Measurements from ENCODE around the gene LRMDA. TPM values are rescaled to one million over a fixed set of nuclear protein-coding genes. Genes with fewer than 3 reads are reported as not detected.

The LRMDA gene
- total RNA-seq, 1 donor from 2014 or later, result 0.19 TPM

- Mint-ChIP-seq H3K27me3 (ENCODE audit: unreplicated experiment) (peaks cover 36% of the 10 kb centered on the region), H3K4me3 (ENCODE audit: unreplicated experiment) (no peak overlapping the region), H3K4me1 (ENCODE audit: unreplicated experiment) (no peaks in the 10 kb centered on the region), H3K27ac (ENCODE audit: unreplicated experiment) (no peak overlapping the region), H3K9me3 (ENCODE audit: unreplicated experiment) (peaks cover 32% of the 10 kb centered on the region), H3K36me3 (ENCODE audit: unreplicated experiment) (no peaks in the 10 kb centered on the region)
- DNase-seq (ENCODE audit: extremely low spot score, unreplicated experiment), result no peak
- TF ChIP-seq, protein P1, sequence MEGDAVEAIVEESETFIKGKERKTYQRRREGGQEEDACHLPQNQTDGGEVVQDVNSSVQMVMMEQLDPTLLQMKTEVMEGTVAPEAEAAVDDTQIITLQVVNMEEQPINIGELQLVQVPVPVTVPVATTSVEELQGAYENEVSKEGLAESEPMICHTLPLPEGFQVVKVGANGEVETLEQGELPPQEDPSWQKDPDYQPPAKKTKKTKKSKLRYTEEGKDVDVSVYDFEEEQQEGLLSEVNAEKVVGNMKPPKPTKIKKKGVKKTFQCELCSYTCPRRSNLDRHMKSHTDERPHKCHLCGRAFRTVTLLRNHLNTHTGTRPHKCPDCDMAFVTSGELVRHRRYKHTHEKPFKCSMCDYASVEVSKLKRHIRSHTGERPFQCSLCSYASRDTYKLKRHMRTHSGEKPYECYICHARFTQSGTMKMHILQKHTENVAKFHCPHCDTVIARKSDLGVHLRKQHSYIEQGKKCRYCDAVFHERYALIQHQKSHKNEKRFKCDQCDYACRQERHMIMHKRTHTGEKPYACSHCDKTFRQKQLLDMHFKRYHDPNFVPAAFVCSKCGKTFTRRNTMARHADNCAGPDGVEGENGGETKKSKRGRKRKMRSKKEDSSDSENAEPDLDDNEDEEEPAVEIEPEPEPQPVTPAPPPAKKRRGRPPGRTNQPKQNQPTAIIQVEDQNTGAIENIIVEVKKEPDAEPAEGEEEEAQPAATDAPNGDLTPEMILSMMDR (IDR thresholded peaks at IDR 0.05), result no peak
These were observed 15.1 kb downstream of the LRMDA start for GRCh38 chr10:75446508-75446907.

- H3K27ac Mint-ChIP-seq (ENCODE audit: unreplicated experiment), result no peak overlapping the region
- TF ChIP-seq, protein P1 (IDR thresholded peaks at IDR 0.05), result no peak
- no peak for DNase-seq (ENCODE audit: extremely low spot score, unreplicated experiment)
- peaks cover 43% of the 10 kb centered on the region for H3K27me3 Mint-ChIP-seq (ENCODE audit: unreplicated experiment)
- H3K36me3 Mint-ChIP-seq (ENCODE audit: unreplicated experiment), result no peaks in the 10 kb centered on the region
- no peak overlapping the region for H3K4me3 Mint-ChIP-seq (ENCODE audit: unreplicated experiment)
- peaks cover 19% of the 10 kb centered on the region for H3K9me3 Mint-ChIP-seq (ENCODE audit: unreplicated experiment)
- no peaks in the 10 kb centered on the region for H3K4me1 Mint-ChIP-seq (ENCODE audit: unreplicated experiment)
These were observed 16.7 kb downstream of the LRMDA start for GRCh38 chr10:75448166-75448565.

DNA sequence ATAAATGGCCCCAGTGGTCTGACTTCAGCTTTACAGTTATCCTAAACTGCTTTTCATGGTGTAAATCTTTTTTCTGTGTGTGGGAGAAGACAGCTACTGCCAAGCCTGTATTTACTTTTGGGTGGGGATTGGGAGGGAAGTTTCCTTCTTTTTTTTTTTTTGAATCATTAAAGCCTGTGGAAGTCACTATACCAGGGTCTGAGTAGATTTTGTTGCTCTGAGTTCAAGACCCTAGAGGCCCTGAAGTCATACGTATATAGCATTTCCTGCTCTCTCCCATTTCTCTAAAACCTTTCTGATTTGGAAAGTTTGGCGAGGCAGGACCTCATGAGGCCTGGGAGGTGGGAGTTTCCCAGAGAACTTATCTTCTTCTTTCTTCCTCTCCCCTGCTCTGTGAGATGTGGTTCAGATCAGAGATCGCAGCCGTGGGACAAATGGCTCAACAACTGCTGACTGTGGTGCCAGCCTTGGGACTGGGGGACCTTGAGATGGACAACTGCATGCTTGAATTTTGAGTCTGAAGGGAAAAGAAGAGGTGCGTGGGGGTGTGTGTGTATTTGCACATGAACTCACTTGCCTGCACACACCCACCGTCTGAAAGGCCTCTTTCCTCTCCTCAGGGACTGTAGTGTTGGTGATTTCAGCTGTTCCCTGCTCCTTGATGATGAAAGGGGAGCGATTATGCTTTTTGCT lies 18.1 kb downstream of the LRMDA start:
- H3K9me3 Mint-ChIP-seq (ENCODE audit: unreplicated experiment), result peaks cover 10% of the 10 kb centered on the region
- DNase-seq (ENCODE audit: extremely low spot score, unreplicated experiment), result no peak
- peaks cover 52% of the 10 kb centered on the region for H3K27me3 Mint-ChIP-seq (ENCODE audit: unreplicated experiment)
- H3K36me3 Mint-ChIP-seq (ENCODE audit: unreplicated experiment), result no peaks in the 10 kb centered on the region
- no peak overlapping the region for H3K4me3 Mint-ChIP-seq (ENCODE audit: unreplicated experiment)
- TF ChIP-seq, protein P1 (IDR thresholded peaks at IDR 0.05), result no peak
- no peaks in the 10 kb centered on the region for H3K4me1 Mint-ChIP-seq (ENCODE audit: unreplicated experiment)
- H3K27ac Mint-ChIP-seq (ENCODE audit: unreplicated experiment), result no peak overlapping the region

GRCh38 chr10:75450075-75450445 lies 18.6 kb downstream of the LRMDA start:
- Mint-ChIP-seq H3K9me3 (ENCODE audit: unreplicated experiment) (peaks cover 10% of the 10 kb centered on the region), H3K27ac (ENCODE audit: unreplicated experiment) (no peak overlapping the region), H3K36me3 (ENCODE audit: unreplicated experiment) (no peaks in the 10 kb centered on the region), H3K4me1 (ENCODE audit: unreplicated experiment) (no peaks in the 10 kb centered on the region), H3K4me3 (ENCODE audit: unreplicated experiment) (no peak overlapping the region), H3K27me3 (ENCODE audit: unreplicated experiment) (peaks cover 52% of the 10 kb centered on the region)
- TF ChIP-seq, protein P1 (IDR thresholded peaks at IDR 0.05), result no peak
- DNase-seq (ENCODE audit: extremely low spot score, unreplicated experiment), result no peak

DNA sequence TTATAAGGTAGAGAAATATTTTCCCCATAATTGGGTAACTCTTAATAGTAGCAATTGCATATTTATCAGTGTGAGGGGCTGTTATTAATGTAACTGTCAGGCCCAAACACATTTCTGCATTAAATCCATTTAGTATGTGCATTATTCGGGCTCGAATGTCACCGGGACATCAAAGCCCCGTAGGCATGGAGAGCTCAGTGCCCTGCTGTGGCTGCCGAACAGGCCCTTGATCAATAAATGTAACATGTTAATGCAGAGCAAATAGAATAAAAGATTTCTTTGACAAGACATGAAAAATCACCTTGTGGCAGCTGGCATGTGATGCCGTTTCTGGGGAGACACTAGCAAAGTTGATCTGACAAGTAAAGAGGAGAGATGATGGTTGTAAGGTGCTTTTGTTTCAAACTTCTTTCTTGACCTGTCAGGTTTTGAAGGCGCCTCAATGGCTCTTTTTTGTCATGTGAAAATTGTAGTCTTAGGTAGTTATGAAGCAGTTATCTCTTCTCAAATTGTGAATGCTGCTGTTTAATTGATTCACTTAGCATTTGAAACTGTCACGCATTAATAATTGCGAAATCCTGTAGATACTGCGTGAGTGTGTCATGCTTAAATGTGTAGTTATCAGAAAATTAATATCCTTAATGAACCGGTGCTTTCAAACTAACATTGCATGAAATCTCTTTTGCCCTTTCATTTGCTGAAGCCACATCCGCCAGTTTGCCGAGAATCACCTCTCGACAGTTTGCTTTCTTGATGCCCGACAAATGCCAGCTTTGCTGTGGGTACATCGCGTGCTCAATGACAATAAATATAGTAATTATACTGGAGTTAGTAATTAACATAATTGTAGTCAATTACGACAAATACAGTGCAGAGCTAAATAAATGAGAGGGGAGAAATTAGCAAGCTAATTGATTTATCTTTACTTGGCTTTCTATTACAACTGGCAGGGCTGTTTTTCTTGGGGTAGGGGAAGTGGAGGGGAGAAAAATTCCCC lies 19.5 kb downstream of the LRMDA start:
- H3K9me3 Mint-ChIP-seq (ENCODE audit: unreplicated experiment), result peaks cover 9% of the 10 kb centered on the region
- no peak overlapping the region for H3K27ac Mint-ChIP-seq (ENCODE audit: unreplicated experiment)
- H3K36me3 Mint-ChIP-seq (ENCODE audit: unreplicated experiment), result no peaks in the 10 kb centered on the region
- DNase-seq (ENCODE audit: extremely low spot score, unreplicated experiment), result no peak
- peaks cover 52% of the 10 kb centered on the region for H3K27me3 Mint-ChIP-seq (ENCODE audit: unreplicated experiment)
- no peak overlapping the region for H3K4me3 Mint-ChIP-seq (ENCODE audit: unreplicated experiment)
- H3K4me1 Mint-ChIP-seq (ENCODE audit: unreplicated experiment), result no peaks in the 10 kb centered on the region
- TF ChIP-seq, protein P1 (IDR thresholded peaks at IDR 0.05), result no peak
